GM18951 (cell line): ENCODE measurements around the gene EVI5L.
"Not testable (repeated sequence)": the region's sequence is repeated elsewhere in the genome, so short reads cannot be mapped to it uniquely, and the experiment has no call there.

Source experiments
- POLR2A ChIP-seq: IDR thresholded peaks from 4 replicates; pipeline ENCODE4 v1.6.1; 2011; ENCODE audit warnings: mild to moderate bottlenecking; ENCODE audit not compliant: insufficient read length, insufficient read depth; ENCODE audit errors: extremely low read depth
- in situ Hi-C: fragments of 300-500 bp; cut with MboI; formaldehyde crosslinking; loops from one replicate; pipeline ENCODE4 v1.12.0; 2022; ENCODE audit warnings: low sequenced_read_pairs, mixed read lengths, inconsistent platforms; ENCODE audit not compliant: unreplicated experiment

The EVI5L gene

GRCh38 chr19:7888145-7888825 is 58.3 kb downstream of the EVI5L start, which contains the start of gene LRRC8E:
TSS of gene LRRC8E (plus strand) at chr19:7888510. CDS start at chr19:7895604, 7,094 bp downstream.
- in situ Hi-C loops, result no loop called here
- TF ChIP-seq POLR2A, result no peak

- no peak for TF ChIP-seq POLR2A
- in situ Hi-C loops, result no loop called here
These were observed 58.8 kb downstream of the EVI5L start for GRCh38 chr19:7888826-7889217.

GRCh38 chr19:7893362-7894101 is 63.5 kb downstream of the EVI5L start:
- in situ Hi-C loops, result not testable (repeated sequence)

GRCh38 chr19:7894612-7895309 is 64.7 kb downstream of the EVI5L start:
- in situ Hi-C loops, result no loop called here
- TF ChIP-seq POLR2A, result no peak

- in situ Hi-C loops, result no loop called here
- no peak for TF ChIP-seq POLR2A
These were observed 65.5 kb downstream of the EVI5L start for GRCh38 chr19:7895565-7895964.

- in situ Hi-C loops, result no loop called here
These were observed 67.3 kb downstream of the EVI5L start for GRCh38 chr19:7897292-7897691.

GRCh38 chr19:7898967-7899366 is 68.9 kb downstream of the EVI5L start:
- TF ChIP-seq POLR2A, result no peak
- in situ Hi-C loops, result no loop called here

More at GRCh38 chr19:7897292-7897691, 67.3 kb downstream of the EVI5L start:
- TF ChIP-seq POLR2A, result no peak

- no peak for TF ChIP-seq POLR2A
- in situ Hi-C loops, result no loop called here
These were observed 69.8 kb downstream of the EVI5L start for GRCh38 chr19:7899751-7900378.

GRCh38 chr19:7900401-7900870 is 70.4 kb downstream of the EVI5L start:
- in situ Hi-C loops, result no loop called here
- TF ChIP-seq POLR2A, result no peak

GRCh38 chr19:7900931-7901330 is 70.9 kb downstream of the EVI5L start:
- TF ChIP-seq POLR2A, result no peak
- in situ Hi-C loops, result no loop called here

GRCh38 chr19:7901337-7901736 is 71.3 kb downstream of the EVI5L start:
- in situ Hi-C loops, result no loop called here
- TF ChIP-seq POLR2A, result no peak

GRCh38 chr19:7902796-7903243 is 72.8 kb downstream of the EVI5L start:
- in situ Hi-C loops, result no loop called here
- no peak for TF ChIP-seq POLR2A
